GM12873 (cell line): ENCODE data around the gene ARFGAP2.

Experiments
- TF ChIP-seq, protein P1 (sequence below): IDR thresholded peaks from 2 replicates; pipeline ENCODE4 v1.5.1; 2012; ENCODE audit warnings: low read depth, mild to moderate bottlenecking, moderate library complexity, low read length, control low read depth; ENCODE audit not compliant: insufficient read depth; ENCODE audit errors: missing control alignments

The ARFGAP2 gene

DNA sequence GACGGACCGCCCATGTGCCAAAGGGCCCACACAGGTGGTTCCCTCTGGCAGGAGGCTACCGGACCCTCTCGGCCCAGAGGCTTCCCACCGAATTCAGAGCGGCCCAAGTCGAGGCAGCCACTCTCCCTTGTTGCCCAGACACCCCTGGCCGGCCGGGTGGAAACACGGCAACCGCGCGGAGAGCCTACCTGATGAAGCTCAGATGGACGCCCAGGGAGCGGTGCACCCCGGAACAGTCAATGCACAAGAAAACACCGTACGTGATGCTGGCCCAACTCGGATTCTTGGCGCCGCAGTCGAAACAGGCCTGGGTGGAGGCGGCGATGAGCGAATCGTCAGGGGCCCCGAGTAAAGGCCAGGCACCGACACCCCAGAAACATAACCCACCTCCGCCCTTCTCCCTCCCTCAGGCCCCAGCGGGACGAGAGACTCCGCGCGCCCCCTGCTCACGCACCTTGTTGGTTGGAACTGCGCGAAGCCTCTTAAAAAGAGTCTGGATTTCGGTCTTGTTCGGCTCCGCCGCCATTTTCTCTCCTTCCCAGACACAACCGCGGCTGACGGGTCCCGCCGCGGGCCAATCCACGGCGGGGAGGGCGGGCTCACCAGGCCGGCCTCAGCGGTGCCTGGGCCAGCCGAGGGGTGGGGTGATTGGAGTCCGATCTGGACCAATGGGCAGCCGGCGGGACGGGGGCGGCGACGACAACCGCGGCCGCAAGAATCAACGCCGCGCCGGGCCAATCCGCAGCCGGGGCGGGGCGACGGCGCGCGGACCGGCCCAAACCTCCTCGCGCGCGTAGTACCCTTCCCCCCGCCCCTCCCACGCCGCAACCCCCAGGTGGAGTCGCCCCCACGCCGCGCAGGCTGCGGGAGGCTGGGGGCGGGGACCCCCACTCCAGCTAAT, at the start of gene ARFGAP2:
Gene ARFGAP2 (minus strand): TSS at position 552 of the 901 bp plus-strand sequence. CDS start 26 bp downstream, at position 526.
- TF ChIP-seq, protein P1, sequence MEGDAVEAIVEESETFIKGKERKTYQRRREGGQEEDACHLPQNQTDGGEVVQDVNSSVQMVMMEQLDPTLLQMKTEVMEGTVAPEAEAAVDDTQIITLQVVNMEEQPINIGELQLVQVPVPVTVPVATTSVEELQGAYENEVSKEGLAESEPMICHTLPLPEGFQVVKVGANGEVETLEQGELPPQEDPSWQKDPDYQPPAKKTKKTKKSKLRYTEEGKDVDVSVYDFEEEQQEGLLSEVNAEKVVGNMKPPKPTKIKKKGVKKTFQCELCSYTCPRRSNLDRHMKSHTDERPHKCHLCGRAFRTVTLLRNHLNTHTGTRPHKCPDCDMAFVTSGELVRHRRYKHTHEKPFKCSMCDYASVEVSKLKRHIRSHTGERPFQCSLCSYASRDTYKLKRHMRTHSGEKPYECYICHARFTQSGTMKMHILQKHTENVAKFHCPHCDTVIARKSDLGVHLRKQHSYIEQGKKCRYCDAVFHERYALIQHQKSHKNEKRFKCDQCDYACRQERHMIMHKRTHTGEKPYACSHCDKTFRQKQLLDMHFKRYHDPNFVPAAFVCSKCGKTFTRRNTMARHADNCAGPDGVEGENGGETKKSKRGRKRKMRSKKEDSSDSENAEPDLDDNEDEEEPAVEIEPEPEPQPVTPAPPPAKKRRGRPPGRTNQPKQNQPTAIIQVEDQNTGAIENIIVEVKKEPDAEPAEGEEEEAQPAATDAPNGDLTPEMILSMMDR: no peak

- TF ChIP-seq, protein P1: no peak
Observed at GRCh38 chr11:47225552-47226400, 49.1 kb upstream of the ARFGAP2 start.

GRCh38 chr11:47222696-47223095, 46.0 kb upstream of the ARFGAP2 start:
- TF ChIP-seq, protein P1: no peak

GRCh38 chr11:47220401-47220821, 43.7 kb upstream of the ARFGAP2 start:
- TF ChIP-seq, protein P1: no peak

GRCh38 chr11:47216121-47216798, 39.6 kb upstream of the ARFGAP2 start:
- TF ChIP-seq, protein P1: peak; percentile 39

GRCh38 chr11:47215366-47215910, 38.8 kb upstream of the ARFGAP2 start:
- TF ChIP-seq, protein P1: no peak
